Natural killer cell (primary cell): ENCODE measurements around the gene VAMP4. TPM values are rescaled to one million over a fixed set of nuclear protein-coding genes. Genes with fewer than 3 reads are reported as not detected.

Experiments
- ATAC-seq, 3 donors: fragments of 150-1000 bp in 2 of 3; fragments of 200-7000 bp in 1 of 3; cut with Tn5 transposase; 1 replicate in 1 of 3; 2 replicates in 2 of 3; pipeline ENCODE4 v1.10.0; 2021; ENCODE audit warnings: mild to moderate bottlenecking in 2 of 3, moderate library complexity in 2 of 3
- DNase-seq, 2 donors: peaks; one replicate each; pipeline versions ENCODE4 v3.0.0 to v3.0.0-alpha.2; 2013 to 2021; ENCODE audit warnings: mixed read lengths in 1 of 2
- H3K27ac ChIP-seq: one replicate; pipeline ENCODE4 v1.5.1; 2013; ENCODE audit warnings: mild to moderate bottlenecking, low read length
- H3K27me3 ChIP-seq: one replicate; pipeline ENCODE4 v1.6.1; 2013; ENCODE audit warnings: low read length; ENCODE audit not compliant: control insufficient read depth, insufficient read depth
- H3K36me3 ChIP-seq: one replicate; pipeline ENCODE4 v1.6.1; 2013; ENCODE audit warnings: low read length; ENCODE audit not compliant: control insufficient read depth, insufficient read depth
- H3K4me1 ChIP-seq: one replicate; pipeline ENCODE4 v1.6.1; 2013; ENCODE audit warnings: low read length; ENCODE audit not compliant: control insufficient read depth, insufficient read depth
- H3K4me3 ChIP-seq: one replicate; pipeline ENCODE4 v1.5.1; 2013; ENCODE audit warnings: low read length
- H3K9me3 ChIP-seq: one replicate; pipeline ENCODE4 v1.6.1; 2013; ENCODE audit warnings: low read length; ENCODE audit not compliant: control insufficient read depth, insufficient read depth
- H3K27ac Mint-ChIP-seq, 2 donors: one replicate each; pipeline ENCODE4 v1.8.0; 2022; ENCODE audit warnings: mild to moderate bottlenecking in 2 of 2, mixed read lengths in 2 of 2, moderate library complexity in 1 of 2
- H3K27me3 Mint-ChIP-seq, 2 donors: one replicate each; pipeline ENCODE4 v1.8.0; 2022; ENCODE audit warnings: low read depth in 2 of 2, mixed read lengths in 2 of 2
- H3K36me3 Mint-ChIP-seq: one replicate; pipeline ENCODE4 v1.8.0; 2022; ENCODE audit warnings: mixed read lengths
- H3K4me1 Mint-ChIP-seq, 2 donors: one replicate each; pipeline ENCODE4 v1.8.0; 2022; ENCODE audit warnings: mixed read lengths in 2 of 2
- H3K4me3 Mint-ChIP-seq: one replicate; pipeline ENCODE4 v1.8.0; 2022; ENCODE audit warnings: mild to moderate bottlenecking, moderate library complexity, mixed read lengths
- H3K9me3 Mint-ChIP-seq, 2 donors: one replicate each; pipeline ENCODE4 v1.8.0; 2022; ENCODE audit warnings: mixed read lengths in 2 of 2
- WGBS: methylation state at CpG from one replicate; pipeline ENCODE4 v1.1.7; 2013; ENCODE audit warnings: missing lambda C conversion rate; ENCODE audit not compliant: insufficient coverage; 5-methylcytosine and 5-hydroxymethylcytosine counted together
- intact Hi-C: fragments of 100-400 bp; cut with micrococcal nuclease; formaldehyde crosslinking; loops from one replicate; pipeline ENCODE4 v1.14.2; 2022
- total RNA-seq, 4 donors: library from RNA; stranded (reverse); fragments of 120-200 nt in 1 of 4; gene quantifications; one replicate each; pipeline versions ENCODE4 v1.2.3 to v1.2.4, GENCODE V29; 2013 to 2022
- TF ChIP-seq, protein P1 (sequence below): fragments of 200-600 bp; IDR thresholded peaks from one replicate; pipeline ENCODE4 v1.8.0; 2022; ENCODE audit warnings: antibody characterized with exemption

Gene VAMP4
- total RNA-seq, 3 donors from 2014 or later (not counting 1 experiment from before 2014, with no cell fraction given), result 17.5 to 24.2 (median 20.7) TPM

DNA sequence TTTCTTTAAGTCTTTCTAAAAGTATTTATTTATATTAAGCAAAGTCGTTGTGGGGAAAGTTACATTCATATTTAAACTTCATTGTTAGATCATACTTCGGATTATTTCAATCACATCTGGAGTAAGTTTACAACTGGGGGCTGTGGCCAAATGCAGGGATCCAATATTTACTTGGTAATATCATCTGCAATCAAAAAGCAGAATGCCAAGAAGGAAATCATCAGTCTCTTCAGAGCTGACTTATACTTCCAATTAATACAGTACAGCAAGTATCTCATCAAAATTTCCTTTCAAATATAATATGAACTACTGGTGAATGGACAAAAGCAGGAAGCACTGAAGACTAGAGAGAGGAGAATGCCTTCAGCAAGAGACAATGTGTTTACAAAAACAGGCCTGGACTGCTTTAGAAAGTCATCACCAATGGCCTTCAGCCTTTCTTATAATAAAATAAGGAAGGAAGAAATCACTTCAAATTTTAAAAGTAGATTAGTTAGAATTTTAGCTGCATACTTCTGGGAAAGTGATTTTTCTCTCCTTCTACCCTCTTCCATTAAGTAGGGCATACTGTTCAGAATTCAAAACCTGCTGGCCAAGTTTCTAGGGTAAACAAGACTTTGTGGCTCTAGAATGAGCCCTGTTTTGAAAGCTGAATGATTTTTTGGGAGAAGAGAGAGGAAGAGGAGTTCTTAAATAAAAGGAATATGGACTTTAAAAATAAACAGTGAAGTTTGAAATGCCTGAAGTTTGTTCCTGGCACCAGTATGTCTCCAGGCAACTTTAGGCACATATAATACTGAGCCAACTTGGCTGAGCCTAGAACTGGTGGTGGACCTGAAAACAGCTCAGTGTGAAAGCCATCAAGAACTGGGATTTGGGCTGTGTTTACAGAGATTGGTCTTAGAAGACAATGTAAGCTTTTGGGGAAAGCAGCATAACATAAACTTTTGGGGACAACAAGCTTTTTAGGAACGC is 67.1 kb downstream of the VAMP4 start:
- H3K9me3 ChIP-seq, result no peaks in the 10 kb centered on the region
- TF ChIP-seq, protein P1, sequence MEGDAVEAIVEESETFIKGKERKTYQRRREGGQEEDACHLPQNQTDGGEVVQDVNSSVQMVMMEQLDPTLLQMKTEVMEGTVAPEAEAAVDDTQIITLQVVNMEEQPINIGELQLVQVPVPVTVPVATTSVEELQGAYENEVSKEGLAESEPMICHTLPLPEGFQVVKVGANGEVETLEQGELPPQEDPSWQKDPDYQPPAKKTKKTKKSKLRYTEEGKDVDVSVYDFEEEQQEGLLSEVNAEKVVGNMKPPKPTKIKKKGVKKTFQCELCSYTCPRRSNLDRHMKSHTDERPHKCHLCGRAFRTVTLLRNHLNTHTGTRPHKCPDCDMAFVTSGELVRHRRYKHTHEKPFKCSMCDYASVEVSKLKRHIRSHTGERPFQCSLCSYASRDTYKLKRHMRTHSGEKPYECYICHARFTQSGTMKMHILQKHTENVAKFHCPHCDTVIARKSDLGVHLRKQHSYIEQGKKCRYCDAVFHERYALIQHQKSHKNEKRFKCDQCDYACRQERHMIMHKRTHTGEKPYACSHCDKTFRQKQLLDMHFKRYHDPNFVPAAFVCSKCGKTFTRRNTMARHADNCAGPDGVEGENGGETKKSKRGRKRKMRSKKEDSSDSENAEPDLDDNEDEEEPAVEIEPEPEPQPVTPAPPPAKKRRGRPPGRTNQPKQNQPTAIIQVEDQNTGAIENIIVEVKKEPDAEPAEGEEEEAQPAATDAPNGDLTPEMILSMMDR, result no peak
- no peaks in the 10 kb centered on the region for H3K4me1 ChIP-seq
- Mint-ChIP-seq H3K9me3 (no peaks in the 10 kb centered on the region), H3K27me3 (peaks cover 22 to 34% of the 10 kb centered on the region in 2 donors), H3K36me3 (no peaks in the 10 kb centered on the region), H3K27ac (no peak overlapping the region), H3K4me3 (no peak overlapping the region), H3K4me1 (no peaks in the 10 kb centered on the region)
- no peak overlapping the region for H3K27ac ChIP-seq
- 95% methylated on average over 2 of the region's 3 CpGs for WGBS
- ATAC-seq, result no peak
- no peaks in the 10 kb centered on the region for H3K36me3 ChIP-seq
- DNase-seq, result no peak
- H3K27me3 ChIP-seq, result no peaks in the 10 kb centered on the region
- intact Hi-C loops, result no loop called here
- H3K4me3 ChIP-seq, result no peak overlapping the region

DNA sequence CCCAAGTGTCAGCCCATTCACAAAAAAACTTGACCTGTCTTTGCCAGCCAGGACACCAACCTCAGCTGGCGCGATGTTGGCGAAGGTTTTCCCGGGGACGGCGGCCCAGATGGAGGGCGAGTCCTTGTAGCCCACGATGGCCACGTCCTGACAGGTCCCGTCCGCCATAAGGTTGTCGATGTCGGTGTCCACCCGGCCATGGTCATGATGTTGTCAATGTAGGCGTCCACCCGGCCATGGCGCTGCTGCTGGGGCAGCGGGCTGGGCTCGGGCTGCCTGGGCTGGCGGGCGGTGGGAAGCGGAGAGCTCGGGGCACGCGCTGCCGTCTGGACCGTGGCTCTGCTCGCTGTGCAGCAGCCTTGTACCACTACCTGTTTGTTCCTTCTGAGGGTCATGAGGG is 71.1 kb downstream of the VAMP4 start:
- no peaks in the 10 kb centered on the region for H3K36me3 Mint-ChIP-seq
- TF ChIP-seq, protein P1, result no peak
- H3K27me3 Mint-ChIP-seq, result peaks cover 17 to 27% of the 10 kb centered on the region in 2 donors
- WGBS, result 97% methylated on average over 28 of the region's 28 CpGs
- no peaks in the 10 kb centered on the region for H3K9me3 Mint-ChIP-seq
- no peaks in the 10 kb centered on the region for H3K27me3 ChIP-seq
- H3K4me1 Mint-ChIP-seq, result no peaks in the 10 kb centered on the region
- no peak overlapping the region for H3K4me3 Mint-ChIP-seq
- DNase-seq, result no peak
- no peaks in the 10 kb centered on the region for H3K4me1 ChIP-seq
- no peaks in the 10 kb centered on the region for H3K9me3 ChIP-seq
- ATAC-seq, result no peak
- no peak overlapping the region for H3K27ac ChIP-seq
- H3K4me3 ChIP-seq, result no peak overlapping the region
- H3K27ac Mint-ChIP-seq, result no peak overlapping the region
- intact Hi-C loops, result no loop called here
- no peaks in the 10 kb centered on the region for H3K36me3 ChIP-seq

DNA sequence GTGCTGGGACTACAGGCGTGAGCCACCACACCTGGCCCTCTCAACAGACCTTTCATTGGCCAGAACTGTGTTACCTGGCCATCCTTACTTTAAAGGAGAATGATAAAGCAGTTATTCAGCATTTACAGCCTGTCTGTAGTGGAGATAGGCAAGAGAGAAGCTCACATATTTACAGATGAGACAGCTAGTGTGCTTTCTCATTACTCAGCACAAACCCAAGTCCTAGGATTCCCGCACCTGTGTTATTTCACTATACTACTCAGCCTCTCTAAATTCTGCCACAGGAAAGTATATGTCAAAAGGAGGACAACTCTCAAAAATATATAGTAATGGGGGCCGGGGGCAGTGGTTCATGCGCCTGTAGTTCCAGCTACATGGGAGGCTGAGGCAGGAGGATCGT is 73.5 kb downstream of the VAMP4 start:
- H3K36me3 Mint-ChIP-seq, result no peaks in the 10 kb centered on the region
- no peak for ATAC-seq
- intact Hi-C loops, result no loop called here
- Histone ChIP-seq H3K27ac (no peak overlapping the region), H3K27me3 (no peaks in the 10 kb centered on the region), H3K9me3 (no peaks in the 10 kb centered on the region), H3K4me3 (no peak overlapping the region), H3K36me3 (no peaks in the 10 kb centered on the region), H3K4me1 (no peaks in the 10 kb centered on the region)
- H3K27me3 Mint-ChIP-seq, result peaks cover 8 to 13% of the 10 kb centered on the region in 2 donors
- DNase-seq, result no peak
- no peaks in the 10 kb centered on the region for H3K9me3 Mint-ChIP-seq
- no peak overlapping the region for H3K27ac Mint-ChIP-seq
- no peaks in the 10 kb centered on the region for H3K4me1 Mint-ChIP-seq
- WGBS, result 93% methylated on average over 4 of the region's 5 CpGs
- TF ChIP-seq, protein P1, result no peak
- H3K4me3 Mint-ChIP-seq, result no peak overlapping the region
